Body of pancreas (tissue), 4 donors: ENCODE data around the gene INF2.

Experiments used
- POLR2A ChIP-seq, 3 donors: fragments of 450-650 bp; IDR thresholded peaks; one replicate each; pipeline ENCODE4 v1.6.1; 2016; ENCODE audit warnings: antibody characterized with exemption in 3 of 3, mild to moderate bottlenecking in 2 of 3
- TF ChIP-seq, protein P1 (sequence below), 7 experiments: fragments of 450-650 bp in 4 of 7; fragments of 200-600 bp in 3 of 7; sonication (generic) in 3 of 7; IDR thresholded peaks; one replicate each; pipeline ENCODE4 v1.5.1; 2016 to 2019; ENCODE audit warnings: antibody characterized with exemption in 7 of 7

DNA sequence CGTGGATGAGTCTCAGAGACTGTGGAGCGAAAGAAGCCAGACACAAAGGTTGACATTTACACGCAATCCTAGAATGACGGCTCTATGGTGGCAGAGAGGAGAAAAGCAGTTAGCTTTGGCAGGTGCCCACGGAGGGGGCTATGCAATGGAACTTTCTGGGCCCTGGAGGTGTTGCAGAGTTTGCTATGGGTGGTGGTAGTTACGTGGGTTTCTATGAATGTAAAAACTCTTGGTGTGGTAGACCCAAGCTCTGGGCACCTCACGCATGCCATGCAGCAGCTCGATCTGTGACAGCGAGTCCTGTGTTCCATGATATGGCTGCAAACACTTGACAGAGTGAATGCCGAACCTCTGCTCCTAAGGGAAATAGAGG, 5.0 kb upstream of the INF2 start:
- TF ChIP-seq, protein P1, sequence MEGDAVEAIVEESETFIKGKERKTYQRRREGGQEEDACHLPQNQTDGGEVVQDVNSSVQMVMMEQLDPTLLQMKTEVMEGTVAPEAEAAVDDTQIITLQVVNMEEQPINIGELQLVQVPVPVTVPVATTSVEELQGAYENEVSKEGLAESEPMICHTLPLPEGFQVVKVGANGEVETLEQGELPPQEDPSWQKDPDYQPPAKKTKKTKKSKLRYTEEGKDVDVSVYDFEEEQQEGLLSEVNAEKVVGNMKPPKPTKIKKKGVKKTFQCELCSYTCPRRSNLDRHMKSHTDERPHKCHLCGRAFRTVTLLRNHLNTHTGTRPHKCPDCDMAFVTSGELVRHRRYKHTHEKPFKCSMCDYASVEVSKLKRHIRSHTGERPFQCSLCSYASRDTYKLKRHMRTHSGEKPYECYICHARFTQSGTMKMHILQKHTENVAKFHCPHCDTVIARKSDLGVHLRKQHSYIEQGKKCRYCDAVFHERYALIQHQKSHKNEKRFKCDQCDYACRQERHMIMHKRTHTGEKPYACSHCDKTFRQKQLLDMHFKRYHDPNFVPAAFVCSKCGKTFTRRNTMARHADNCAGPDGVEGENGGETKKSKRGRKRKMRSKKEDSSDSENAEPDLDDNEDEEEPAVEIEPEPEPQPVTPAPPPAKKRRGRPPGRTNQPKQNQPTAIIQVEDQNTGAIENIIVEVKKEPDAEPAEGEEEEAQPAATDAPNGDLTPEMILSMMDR (IDR thresholded peaks at IDR 0.05) = no peak
- no peak for TF ChIP-seq POLR2A (IDR thresholded peaks at IDR 0.05)
